Raji (cell line): Measurements from ENCODE around the gene COX7A2L.

Experiments used
- POLR2A ChIP-seq: IDR thresholded peaks from 2 replicates; pipeline ENCODE4 v1.6.1; 2011; ENCODE audit warnings: low read depth, low read length, control low read depth; ENCODE audit not compliant: insufficient read depth

Gene COX7A2L, protein sequence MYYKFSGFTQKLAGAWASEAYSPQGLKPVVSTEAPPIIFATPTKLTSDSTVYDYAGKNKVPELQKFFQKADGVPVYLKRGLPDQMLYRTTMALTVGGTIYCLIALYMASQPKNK

DNA sequence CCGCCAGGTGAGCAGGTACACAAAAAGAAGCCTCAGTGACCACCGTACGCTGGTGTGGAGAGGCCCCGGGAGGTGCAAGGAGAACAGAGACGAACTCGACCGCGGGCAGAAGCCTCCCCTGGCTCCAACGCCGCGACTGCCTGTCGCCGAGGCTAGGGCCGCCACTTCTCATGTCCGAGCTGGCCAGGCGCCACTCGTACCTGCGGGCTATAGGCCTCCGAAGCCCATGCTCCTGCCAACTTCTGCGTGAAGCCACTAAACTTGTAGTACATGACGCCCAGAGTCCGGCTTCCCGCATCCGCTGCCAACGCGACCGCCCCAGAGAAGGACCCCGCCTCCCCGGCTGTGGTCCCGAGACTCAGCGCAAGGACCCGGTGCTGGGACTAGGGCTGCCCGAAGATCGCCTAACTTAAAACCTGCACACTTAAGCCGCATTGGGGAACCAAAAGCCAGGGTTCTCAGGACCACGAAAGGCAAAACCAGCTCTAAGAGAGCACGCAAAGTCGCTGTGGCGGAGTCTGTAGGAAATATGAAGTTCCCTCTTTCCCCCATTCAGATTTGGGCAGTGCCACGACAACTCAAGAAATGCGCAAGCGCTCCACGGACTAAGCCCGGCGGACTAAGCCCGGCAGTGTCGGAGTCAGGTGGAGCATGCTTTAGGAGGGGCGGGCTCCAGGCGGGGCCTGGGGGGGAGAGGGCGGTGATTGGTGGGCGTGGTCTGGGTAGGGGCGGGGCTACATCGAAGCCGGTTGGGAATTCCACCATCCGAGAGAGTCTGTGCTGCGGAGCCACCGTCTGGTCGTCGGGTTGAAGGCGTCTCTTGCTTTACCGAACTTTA lies at the start of gene COX7A2L:
TSS of gene COX7A2L (minus strand) at position 328 of the 838 bp plus-strand sequence. CDS start at position 272, 56 bp downstream.
- peak; percentile 81 for TF ChIP-seq POLR2A

DNA sequence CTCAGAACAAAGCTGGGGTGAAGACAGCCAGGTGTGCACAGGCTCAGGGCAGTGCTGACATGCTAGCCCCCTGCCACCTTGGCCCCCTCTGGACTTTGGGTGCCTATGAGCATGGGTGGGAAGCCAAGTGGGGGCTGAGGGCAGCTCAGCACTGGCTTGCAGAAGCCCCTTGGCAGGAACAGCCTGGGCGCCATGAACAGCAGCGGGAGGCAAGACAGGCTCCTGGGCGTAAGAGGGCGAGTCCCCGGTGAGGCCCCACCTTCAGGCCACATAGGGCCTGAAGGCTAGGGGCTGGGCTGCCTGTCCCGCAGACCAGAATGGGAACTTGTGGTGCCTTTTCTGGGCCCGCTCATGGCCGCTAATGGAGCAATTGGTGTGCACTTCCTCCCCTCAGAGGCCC lies 47.0 kb upstream of the COX7A2L start:
- no peak for TF ChIP-seq POLR2A

DNA sequence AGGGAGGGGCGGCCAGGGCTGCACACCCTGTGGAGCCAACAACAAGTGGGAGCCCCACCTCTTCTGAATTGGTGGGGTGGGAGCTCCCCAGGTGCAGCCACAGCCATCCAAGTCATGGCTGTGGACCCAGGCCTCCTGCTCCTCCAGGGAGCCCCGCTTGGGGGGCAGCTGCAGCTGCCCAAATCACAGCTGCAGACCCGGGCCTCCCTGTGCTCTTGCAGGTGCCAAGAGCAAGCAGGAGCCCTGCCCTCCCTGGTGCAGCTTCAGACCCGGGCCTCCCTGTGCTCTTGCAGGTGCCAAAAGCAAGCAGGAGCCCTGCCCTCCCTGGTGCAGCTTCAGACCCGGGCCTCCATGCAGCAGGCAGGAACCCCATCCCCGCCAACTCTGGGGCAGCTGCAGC lies 46.5 kb upstream of the COX7A2L start:
- TF ChIP-seq POLR2A, result no peak

DNA sequence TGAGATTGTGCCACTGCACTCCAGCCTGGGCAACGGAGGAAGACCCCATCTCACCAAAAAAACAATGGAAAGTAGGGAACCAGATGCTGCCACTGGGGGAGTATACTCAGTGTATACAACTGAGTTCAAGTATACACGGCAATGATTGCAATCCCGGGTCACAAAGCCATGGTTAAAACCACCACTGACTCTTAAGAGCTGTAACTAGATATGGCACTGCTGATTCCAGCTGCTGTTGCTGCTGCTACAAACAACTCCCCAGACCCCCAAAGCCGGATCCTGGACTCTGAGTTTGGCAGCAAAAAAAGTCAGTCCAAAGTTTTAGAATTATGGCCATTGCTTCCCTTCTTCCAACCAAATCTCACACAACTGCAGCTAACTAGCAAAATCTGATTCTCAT lies 43.7 kb upstream of the COX7A2L start:
- no peak for TF ChIP-seq POLR2A

DNA sequence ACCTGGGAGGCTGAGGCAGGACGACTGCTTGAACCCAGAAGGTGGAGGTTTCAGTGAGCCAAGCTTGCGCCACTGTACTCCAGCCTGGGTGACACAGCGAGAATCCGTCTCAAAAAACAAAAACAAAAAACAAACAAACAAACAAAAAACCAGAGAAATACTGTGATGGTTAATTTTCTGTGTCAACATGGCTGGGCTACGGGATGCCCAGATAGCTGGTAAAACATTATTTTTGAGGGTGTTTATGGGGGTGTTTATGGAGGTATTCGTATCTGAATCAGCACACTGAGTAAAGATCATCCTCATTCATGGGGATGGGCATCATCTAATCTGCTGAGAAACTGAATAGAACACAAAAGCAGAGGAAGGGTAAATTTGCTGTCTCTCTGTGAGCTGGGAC lies 40.8 kb upstream of the COX7A2L start:
- no peak for TF ChIP-seq POLR2A

DNA sequence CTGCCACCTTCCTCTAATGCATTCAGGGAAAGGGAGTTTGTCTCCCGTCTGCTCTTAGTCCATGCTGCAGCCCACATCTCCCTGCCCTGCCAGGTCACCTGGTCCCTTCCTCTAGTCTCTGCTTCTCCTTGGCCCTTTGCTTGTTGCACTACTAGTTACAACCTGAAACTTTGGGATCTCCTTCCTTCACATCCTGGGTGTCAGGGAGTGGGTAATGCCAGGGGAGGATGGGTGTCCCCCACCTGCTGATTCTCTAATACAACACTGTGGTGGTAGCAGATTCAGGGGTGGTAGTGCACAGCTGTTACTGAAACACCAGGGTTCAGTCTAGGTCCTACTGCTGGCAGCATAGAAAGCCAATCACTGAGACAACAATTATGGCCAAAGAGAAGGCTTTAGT lies 31.2 kb upstream of the COX7A2L start:
- TF ChIP-seq POLR2A, result no peak

DNA sequence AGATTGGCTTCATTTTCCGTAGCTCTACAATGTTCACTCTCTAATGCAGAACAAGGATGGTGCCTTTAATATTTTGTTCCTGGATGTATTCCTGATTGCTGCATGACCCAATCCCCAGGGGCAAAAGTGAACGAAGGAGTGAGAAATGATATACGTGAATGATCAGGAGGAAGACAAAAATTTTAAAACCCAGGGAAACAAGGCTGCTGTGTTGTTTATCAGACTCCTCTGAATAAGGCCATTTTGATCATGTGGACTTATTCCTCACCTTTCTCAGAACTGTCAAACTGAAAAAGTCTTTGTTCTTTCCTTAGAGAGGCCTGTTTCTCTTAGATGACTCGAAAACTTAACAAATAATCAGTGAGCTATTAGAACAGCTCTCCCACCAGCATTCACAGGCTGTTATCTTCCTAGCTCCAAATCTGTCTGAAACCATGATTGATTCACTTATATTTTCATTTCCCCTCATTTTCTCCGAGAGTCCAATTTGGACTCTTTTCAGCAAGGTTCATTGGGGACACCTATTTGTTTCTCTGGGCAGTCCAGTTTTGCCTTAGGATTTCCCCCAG lies 29.5 kb upstream of the COX7A2L start:
- no peak for TF ChIP-seq POLR2A

DNA sequence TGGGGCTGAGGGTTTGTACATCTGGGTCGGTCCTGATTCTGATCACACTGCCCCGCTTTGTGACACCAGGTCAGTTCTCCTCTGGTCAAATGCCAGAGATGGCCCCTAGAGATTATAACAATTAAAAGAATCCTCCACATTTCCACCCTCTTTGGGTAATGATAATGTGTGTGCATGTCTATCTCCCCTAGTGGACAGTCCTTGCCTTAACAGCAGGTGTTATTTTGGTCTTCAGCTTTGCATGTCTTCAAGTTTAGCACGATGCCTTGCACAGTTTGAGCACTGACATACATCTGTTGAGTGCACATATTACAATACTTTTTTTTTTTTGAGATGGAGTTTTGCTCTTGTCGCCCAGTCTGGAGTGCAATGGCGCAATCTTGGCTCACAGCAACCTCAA lies 25.7 kb upstream of the COX7A2L start:
- no peak for TF ChIP-seq POLR2A

DNA sequence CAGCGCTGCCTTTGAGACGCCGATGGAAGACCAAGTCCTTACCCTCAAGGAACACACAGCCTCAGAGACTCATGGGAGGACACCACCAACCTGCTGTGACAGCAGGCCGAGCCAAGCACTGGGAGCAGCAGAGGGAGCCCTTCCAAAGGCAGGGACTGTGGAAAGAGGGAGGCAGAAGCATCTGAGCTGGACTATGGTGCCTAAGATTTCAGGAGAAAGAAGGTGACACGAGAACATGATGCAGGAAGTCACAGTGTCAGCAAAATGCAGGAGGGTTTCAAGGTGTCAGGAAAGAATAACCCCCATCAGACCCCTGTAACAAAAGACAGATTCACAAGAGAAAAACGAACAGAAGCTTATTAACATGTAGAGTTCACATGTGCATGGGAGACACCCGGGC lies 24.2 kb upstream of the COX7A2L start:
- no peak for TF ChIP-seq POLR2A

DNA sequence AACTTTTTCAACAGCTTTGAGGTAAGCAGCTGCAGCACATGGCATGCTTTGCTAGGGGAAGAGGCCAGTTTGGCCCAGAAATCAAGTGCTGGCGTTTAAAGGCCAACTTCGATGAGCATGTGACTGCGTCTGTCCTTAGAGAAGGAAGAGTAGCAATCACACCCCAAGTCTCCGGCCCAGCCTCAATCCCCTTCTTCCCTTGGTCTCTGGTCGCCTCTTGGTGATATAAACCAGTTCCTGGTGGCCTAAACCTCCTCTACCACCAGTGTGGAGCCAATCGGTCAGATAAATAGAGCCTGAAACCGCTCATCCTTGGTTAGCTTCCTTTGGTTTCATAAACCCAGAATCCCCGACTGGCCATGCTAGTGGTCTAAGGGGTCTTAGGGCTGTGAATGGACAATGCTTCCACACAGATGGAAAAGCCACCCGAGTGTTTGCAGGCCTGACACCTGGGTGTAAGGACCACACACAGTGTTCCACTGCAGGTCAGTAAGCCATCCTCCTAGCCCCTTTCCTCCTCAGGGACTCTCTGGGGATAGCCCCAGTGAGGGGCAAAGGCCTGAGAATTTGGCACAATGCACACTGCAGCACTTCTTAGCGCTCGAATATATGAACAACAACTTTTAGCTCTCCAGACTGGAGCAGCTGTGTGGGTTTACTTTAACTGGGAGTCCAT lies 23.0 kb upstream of the COX7A2L start:
- no peak for TF ChIP-seq POLR2A

DNA sequence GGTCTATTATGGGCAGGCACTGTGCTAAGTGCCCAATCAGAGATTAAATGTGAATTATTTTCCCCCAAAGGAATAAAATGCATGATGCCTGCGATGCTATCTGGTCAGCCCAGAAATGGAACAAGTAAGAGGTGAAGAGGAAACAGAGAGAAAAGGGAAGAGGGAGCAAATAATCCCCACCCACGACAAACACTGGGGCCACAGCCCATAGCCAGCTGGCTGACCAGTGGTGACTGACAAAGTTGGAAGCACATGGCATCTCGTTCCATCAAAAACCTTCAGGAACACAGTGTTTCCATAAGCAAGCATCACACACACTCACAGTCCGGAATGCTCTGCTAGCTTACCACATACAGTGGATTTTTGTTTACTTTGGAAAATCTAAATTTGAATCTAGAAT lies 21.1 kb upstream of the COX7A2L start:
- TF ChIP-seq POLR2A, result no peak

DNA sequence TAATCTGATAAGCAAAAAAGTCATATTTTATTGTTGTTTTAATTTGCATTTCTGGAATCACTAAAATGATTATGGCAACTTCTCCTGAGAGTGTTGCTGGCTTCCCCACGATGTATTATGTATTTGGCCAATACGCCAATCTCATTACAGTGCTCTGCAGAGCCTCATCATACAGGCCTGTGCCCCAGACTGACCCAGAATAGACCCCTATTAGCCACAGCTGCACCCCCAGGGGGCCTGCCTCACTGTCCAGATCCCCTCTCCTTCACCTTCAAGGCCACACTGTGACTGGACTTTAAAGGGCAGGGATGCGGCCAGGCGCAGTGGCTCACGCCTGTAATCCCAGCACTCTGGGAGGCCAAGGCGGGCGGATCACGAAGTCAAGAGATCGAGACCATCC lies 17.4 kb upstream of the COX7A2L start:
- no peak for TF ChIP-seq POLR2A

DNA sequence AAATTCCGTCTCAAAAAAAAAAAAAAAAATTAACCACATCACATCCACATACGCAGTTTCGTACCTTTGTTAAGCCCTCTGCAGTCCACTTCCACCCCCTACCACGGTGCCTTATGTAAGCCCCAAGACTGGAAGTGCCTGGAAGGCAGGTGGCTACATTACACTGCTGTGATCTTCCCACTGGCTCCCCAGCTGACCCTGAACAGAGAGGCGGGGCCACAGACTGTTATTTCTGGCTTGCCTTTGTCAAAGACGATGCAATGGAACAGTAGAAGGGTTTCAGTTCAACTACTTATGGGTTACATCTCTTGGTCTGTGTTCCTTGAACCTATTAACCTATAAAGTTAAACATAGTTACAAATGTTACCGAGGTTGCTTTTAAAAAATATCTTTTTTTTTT lies 15.7 kb upstream of the COX7A2L start:
- TF ChIP-seq POLR2A, result no peak

DNA sequence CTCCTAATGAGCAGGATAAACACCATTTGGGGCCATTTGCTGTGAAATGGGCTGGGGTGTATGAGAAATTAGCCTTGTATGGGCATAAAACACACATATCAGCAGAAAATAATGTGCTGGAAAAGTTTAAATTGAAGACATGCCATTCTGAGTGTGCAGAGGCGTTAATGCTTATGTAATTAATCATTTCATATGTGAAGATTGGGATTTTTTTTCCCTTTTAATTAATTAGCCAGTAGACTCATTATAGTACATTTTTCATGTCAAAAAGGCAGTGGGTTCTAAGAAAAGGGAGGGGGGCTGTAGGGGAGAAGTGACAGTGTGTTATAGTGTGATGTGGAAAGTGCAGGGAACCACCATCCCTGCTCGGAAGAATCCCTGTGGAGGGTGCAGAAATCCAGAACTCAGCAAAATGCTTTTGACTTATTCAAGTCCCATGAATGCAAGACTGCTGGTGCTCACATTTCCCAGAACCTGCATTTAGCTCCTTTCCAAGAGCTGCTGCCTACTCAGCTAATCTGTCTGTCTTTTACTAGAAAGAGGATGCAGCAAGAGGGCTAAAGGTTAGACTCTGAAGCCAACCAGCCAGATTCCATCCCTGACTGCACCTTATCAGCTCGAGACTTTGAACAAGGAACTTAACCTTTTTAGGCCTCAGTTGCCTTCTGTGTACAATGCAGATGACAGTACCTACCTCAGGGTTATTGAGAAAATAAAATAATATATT lies 11.6 kb upstream of the COX7A2L start:
- TF ChIP-seq POLR2A, result no peak
